Daoy (cell line): Measurements from ENCODE around the gene CMTM8. TPM values are rescaled to one million over a fixed set of nuclear protein-coding genes. Genes with fewer than 3 reads are reported as not detected.
"Not testable (repeated sequence)": the region's sequence is repeated elsewhere in the genome, so short reads cannot be mapped to it uniquely, and the experiment has no call there.

Experiments
- DNase-seq: peaks from one replicate; pipeline ENCODE4 v3.0.0-alpha.2; 2015; ENCODE audit warnings: low read depth
- total RNA-seq: library from RNA; depleted of rRNA; stranded (reverse); fragments of >200 nt; shearing (Covaris generic); gene quantifications from 2 replicates; pipeline ENCODE4 v1.2.3, GENCODE V29; 2014; rRNA removed

The CMTM8 gene
- total RNA-seq, result 1.1 and 3.7 TPM in 2 replicates

- DNase-seq, result peak; percentile 51
Measured at GRCh38 chr3:32238453-32239306, at the start of gene CMTM8. TSS of gene CMTM8 (plus strand) at chr3:32238680. CDS start at chr3:32238973, 293 bp downstream.

- DNase-seq, result no peak
Measured at GRCh38 chr3:32189693-32190092, 48.8 kb upstream of the CMTM8 start.

GRCh38 chr3:32190556-32190955 lies 47.9 kb upstream of the CMTM8 start:
- not testable (repeated sequence) for DNase-seq

- DNase-seq, result no peak
Measured at GRCh38 chr3:32193101-32193500, 45.4 kb upstream of the CMTM8 start.

GRCh38 chr3:32194653-32195052 lies 43.8 kb upstream of the CMTM8 start:
- peak; percentile 4 for DNase-seq

- no peak for DNase-seq
Measured at GRCh38 chr3:32195995-32196540, 42.4 kb upstream of the CMTM8 start.

- DNase-seq, result no peak
Measured at GRCh38 chr3:32197991-32198390, 40.5 kb upstream of the CMTM8 start.

- DNase-seq, result no peak
Measured at GRCh38 chr3:32198714-32199113, 39.8 kb upstream of the CMTM8 start.

GRCh38 chr3:32200490-32200889 lies 38.0 kb upstream of the CMTM8 start:
- DNase-seq, result peak; percentile 7

GRCh38 chr3:32200992-32201758 lies 37.3 kb upstream of the CMTM8 start:
- no peak for DNase-seq

GRCh38 chr3:32202496-32202895 lies 36.0 kb upstream of the CMTM8 start:
- no peak for DNase-seq

- no peak for DNase-seq
Measured at GRCh38 chr3:32203854-32204253, 34.6 kb upstream of the CMTM8 start.

- DNase-seq, result no peak
Measured at GRCh38 chr3:32208447-32208846, 30.0 kb upstream of the CMTM8 start.

- DNase-seq, result no peak
Measured at GRCh38 chr3:32215185-32215584, 23.3 kb upstream of the CMTM8 start.

- DNase-seq, result no peak
Measured at GRCh38 chr3:32216172-32216783, 22.2 kb upstream of the CMTM8 start.

- DNase-seq, result no peak
Measured at GRCh38 chr3:32217339-32217738, 21.1 kb upstream of the CMTM8 start.

- no peak for DNase-seq
Measured at GRCh38 chr3:32219537-32219936, 18.9 kb upstream of the CMTM8 start.

GRCh38 chr3:32220006-32220405 lies 18.5 kb upstream of the CMTM8 start:
- no peak for DNase-seq

- no peak for DNase-seq
Measured at GRCh38 chr3:32222950-32223349, 15.5 kb upstream of the CMTM8 start.

GRCh38 chr3:32224016-32224516 lies 14.4 kb upstream of the CMTM8 start:
- DNase-seq, result no peak

- peak; percentile 18 for DNase-seq
Measured at GRCh38 chr3:32226875-32227500, 11.5 kb upstream of the CMTM8 start.
